EH (cell line): ENCODE results near the gene ATP10B.
"Not testable (repeated sequence)": the region's sequence is repeated elsewhere in the genome, so short reads cannot be mapped to it uniquely, and the experiment has no call there.

Experiments used
- DNase-seq: peaks from one replicate; pipeline ENCODE4 v3.0.0-alpha.2; 2015; ENCODE audit warnings: low read depth

Gene ATP10B, protein sequence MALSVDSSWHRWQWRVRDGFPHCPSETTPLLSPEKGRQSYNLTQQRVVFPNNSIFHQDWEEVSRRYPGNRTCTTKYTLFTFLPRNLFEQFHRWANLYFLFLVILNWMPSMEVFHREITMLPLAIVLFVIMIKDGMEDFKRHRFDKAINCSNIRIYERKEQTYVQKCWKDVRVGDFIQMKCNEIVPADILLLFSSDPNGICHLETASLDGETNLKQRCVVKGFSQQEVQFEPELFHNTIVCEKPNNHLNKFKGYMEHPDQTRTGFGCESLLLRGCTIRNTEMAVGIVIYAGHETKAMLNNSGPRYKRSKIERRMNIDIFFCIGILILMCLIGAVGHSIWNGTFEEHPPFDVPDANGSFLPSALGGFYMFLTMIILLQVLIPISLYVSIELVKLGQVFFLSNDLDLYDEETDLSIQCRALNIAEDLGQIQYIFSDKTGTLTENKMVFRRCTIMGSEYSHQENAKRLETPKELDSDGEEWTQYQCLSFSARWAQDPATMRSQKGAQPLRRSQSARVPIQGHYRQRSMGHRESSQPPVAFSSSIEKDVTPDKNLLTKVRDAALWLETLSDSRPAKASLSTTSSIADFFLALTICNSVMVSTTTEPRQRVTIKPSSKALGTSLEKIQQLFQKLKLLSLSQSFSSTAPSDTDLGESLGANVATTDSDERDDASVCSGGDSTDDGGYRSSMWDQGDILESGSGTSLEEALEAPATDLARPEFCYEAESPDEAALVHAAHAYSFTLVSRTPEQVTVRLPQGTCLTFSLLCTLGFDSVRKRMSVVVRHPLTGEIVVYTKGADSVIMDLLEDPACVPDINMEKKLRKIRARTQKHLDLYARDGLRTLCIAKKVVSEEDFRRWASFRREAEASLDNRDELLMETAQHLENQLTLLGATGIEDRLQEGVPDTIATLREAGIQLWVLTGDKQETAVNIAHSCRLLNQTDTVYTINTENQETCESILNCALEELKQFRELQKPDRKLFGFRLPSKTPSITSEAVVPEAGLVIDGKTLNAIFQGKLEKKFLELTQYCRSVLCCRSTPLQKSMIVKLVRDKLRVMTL (N-terminal part only)

DNA sequence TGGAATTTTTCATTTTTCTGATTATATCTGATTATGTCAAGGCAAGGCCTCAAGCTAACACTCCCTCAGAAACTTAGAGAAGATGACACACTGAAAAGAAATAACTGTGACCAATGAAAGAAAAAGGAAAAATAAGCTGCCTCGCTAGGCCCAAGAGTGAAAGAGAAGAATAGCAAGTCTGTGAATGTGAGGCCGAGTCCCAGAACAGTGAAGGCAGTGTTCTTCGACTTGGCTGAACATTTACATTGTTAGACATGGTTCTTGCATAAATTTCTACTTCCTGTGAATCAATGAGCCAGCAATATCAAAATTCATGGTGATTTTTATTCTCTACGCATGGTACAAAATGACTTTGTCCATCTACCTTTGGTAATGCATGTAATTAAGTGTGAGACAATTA is at the start of gene ATP10B:
TSS of gene ATP10B (minus strand) at position 163 of the 400 bp plus-strand sequence. CDS start 164,137 bp downstream, outside the sequence.
- DNase-seq = no peak

DNA sequence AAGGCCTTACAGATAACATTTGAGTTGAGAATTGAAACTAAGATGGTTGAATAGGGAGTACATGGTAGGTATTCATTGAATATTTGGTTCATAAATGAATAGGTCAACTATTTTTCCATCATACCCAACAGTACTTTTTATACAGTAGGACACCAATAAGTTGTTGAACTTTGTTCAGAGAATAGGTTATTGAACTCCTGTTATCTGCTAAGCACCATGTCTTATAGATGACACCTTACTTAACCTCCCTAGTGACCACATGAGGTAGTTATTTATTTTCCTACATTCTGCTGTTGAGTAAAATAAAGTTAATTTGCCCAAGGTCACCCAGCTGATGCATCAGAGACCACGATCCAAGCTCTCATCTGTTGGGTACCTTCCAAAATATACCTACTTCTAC is 49.6 kb upstream of the ATP10B start:
- DNase-seq = no peak

DNA sequence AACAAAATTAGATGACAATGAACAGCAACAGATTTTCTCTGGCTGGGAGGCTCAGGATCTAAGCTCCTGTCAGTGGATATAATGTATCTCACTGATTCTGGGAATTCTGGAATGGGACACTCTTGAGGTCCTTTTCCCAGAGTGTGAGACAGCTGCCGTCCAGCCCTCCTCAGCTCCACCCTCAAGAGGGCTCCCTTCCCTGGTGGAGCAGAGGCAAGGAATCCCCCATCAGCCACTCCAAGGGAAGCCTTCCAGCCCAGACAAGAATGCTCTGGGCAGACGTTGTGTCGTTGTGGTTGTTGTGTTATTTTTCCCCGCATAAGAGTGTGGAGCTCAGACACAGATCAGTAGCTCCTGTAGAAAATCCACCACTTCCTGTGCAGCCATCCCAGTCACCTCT is 47.7 kb upstream of the ATP10B start:
- DNase-seq = no peak

DNA sequence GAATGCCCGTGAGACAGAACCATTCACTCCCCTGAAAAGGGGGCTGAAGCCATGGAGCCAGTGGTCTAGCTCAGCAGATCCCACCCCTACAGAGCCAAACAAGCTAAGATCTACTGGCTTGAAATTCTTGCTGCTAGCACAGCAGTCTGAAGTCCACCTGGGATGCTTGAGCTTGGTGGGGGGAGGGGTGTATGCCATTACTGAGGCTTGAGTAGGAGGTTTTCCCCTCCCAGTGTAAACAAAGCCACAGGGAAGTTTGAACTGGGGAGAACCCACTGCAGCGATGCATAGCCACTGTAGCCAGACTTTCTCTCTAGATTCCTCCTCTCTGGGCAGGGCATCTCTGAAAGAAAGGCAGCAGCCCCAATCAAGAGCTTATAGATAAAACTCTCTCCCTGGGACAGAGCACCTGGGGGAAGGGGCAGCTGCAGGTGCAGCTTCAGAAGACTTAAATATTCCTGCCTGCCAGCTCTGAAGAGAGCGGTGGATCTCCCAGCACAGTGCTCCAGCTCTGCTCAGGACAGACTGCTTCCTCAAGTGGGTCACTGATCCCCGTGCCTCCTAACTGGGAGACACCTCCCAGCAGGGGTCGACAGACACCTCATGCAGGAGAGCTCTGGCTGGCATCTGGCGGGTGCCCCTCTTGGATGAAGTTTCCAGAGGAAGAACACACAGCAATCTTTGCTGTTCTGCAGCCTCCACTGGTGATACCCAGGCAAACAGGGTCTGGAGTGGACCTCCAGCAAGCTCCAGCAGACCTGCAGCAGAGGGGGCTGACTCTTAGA is 41.4 kb upstream of the ATP10B start:
- DNase-seq = not testable (repeated sequence)

DNA sequence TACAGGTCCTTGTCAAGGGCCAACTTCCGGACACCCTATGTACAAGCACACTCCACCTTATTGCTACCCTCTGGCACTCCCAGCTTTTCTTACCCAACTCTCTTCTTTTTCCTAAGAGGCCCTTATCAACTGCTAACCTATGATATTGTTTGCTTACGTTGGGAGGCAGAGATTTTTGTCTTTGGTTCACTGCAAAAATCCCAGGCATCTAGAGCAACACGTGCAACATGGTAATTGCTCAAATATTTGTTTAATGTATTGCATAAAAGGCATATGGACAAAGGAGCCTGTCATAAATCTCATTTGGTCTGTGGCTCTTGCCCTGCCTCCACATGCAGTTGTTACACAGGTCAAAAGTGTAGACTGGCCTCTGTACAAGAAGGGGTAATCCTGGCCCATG is 35.8 kb upstream of the ATP10B start:
- no peak for DNase-seq

DNA sequence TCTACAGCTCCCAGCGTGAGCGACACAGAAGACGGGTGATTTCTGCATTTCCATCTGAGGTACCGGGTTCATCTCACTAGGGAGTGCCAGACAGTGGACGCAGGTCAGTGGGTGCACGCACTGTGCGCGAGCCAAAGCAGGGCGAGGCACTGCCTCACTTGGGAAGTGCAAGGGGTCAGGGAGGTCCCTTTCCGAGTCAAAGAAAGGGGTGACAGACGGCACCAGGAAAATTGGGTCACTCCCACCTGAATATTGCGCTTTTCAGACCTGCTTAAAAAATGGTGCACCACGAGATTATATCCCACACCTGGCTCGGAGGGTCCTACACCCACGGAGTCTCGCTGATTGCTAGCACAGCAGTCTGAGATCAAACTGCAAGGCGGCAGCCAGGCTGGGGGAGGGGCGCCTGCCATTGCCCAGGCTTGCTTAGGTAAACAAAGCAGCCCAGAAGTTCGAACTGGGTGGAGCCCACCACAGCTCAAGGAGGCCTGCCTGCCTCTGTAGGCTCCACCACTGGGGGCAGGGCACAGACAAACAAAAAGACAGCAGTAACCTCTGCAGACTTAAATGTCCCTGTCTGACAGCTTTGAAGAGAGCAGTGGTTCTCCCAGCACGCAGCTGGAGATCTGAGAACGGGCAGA is 21.7 kb upstream of the ATP10B start:
- not testable (repeated sequence) for DNase-seq

DNA sequence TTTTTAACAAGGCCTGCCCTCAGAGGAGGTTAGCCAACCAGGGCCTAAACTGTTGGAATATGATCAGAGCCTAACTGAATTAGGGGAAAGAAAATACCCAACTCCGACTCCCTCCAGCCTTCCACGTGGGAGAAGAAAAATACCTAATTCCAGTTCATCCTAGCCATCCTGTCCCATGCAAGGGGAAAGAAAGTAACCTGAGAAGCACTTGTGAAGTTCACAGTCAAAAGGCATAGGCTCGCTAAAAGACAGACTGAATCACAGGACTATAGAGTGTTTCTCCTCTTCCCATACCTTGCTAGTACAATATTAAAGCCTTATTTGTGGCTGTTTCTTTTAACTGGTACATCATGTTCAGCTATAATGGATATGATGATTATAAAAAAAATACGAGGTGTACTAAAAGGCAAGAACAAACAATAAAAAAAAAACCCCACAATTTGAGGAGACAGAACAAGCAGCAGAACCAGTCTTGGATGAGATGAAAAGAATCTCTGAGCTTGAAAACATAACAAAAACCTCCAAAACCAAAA is 18.0 kb upstream of the ATP10B start:
- no peak for DNase-seq

DNA sequence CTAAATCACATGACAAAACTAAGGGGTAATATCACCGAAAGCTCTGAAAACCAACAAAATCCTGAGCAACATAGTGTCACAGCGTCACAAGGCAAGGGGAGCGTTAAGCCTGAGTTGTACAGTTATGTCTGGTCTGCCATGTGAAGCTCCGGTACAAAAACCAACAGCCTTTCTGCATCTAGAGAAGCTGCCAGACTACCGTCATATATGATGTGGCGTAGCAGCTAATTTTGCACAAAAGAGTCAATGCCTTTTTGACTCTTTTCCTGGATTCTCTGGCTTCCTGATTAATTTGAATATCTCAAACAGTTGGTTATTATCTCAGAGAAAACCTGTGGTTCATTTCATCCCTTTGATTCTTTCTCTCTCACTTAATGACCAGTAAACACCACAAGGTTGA is 16.0 kb upstream of the ATP10B start:
- DNase-seq = no peak

DNA sequence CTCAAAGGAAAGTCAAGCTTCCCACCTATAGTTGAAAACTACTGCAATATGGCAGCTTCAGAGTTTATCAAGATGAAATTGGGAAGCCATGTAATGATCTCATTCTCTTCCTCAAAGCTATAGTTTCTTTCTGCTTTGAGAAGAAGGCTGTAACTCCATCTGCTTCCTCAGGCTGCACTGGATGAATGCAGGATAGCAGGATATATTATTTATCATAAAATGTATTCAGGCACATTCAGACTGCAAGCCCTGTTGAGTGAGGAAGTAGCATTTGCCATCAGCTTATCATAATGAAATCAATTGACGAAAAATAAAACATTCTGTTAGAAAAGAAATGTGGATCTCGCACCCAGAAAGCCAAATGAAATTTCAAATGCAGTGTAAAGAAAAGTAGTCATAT is 560 bp downstream of the ATP10B start:
- no peak for DNase-seq

DNA sequence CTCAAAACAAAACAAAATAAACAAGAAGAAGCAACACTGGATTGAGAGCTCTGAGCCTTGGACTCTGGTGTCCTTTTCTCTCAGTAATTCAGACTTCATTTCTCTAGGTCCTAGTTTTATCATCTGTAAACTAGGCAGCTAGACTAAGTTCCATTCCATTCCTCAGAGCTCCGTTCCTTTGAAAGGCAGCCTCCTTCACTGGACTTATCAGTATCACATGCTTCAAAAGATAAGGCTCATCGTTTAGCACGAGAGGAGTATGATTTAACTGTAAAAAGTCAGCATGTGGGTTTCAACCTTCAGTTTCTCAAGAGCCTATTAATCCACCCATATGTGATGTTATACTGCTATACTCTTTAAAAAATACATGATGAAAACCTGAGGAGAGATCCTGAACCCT is 1.6 kb downstream of the ATP10B start:
- DNase-seq = no peak

DNA sequence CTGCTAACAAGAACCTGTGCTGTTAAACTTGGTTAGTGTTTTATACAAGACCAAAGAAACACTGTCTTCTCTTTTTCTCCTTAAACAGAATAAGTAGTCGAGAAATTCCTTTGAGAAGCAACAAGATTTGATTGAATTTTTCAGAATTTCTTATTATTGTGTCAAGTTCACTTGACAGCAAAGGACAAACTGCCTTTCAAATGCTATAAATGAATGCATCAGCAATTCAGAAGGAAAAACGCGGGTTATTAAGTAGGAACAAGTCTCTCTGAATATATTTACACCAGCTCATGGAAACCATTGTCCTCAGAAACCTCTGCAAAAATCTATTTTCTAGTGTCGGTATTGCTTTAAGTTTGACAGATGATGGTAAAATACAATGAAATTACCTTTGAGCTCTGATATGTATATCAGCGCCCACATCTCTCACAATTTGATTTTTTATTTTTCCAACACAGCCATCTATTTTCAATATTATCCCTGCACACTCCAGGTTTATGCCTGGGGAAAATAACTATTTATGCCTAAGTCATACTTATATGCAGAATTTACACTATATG is 4.4 kb downstream of the ATP10B start:
- no peak for DNase-seq

DNA sequence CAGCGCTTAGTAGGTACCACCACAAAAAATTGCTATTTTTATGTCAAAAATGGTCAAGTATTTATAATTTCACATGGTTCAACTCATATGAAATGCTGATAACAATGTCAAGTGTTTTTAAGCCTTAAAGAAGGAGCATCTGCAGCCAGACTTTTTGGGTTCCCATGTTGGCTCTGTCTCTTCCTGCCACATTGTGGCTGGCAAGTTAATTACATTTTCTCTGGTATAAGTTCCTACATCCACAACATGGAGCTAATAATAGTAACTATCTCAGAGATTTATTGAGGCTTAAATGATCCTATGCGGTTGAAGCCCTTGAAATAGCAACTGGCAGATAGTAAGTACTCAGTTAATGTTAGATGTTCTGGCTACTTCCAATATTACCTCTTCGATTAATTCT is 5.4 kb downstream of the ATP10B start:
- DNase-seq = no peak

DNA sequence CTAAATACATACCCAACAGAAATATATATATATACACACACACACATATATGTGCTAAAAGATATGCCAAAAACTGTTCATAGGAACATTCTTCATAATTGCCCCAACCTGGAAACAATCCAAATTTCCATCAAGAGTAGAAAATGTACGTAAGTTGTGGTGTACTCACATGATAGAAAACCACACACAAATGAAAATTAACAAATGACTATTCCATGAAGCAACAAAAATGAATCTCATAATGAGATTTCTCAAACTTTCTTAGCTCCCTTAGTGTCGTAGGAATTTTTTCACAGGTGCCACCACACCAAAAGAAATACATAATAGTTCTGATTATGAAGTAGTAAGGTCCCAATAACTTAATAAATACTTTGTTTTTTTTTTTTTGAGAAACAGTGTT is 7.8 kb downstream of the ATP10B start:
- no peak for DNase-seq

DNA sequence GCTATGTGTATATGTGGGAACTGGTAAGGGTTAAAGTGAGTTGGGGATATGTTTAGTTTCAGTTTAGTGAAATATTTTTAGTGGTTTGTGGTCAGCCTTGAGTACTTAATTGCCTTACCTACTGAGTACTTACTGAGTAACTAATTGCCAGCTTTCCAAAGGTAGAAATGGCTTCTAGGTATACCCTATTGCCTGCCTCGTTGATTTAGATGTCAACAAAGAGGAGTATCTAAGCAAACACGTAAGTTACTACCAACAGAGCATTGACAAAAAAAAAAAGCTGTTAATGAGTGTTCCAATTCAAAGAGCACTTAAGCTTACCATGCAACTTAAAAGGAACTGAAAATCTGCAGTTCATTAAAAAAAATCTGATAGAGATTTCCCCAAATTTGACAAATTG is 8.8 kb downstream of the ATP10B start:
- DNase-seq = no peak

DNA sequence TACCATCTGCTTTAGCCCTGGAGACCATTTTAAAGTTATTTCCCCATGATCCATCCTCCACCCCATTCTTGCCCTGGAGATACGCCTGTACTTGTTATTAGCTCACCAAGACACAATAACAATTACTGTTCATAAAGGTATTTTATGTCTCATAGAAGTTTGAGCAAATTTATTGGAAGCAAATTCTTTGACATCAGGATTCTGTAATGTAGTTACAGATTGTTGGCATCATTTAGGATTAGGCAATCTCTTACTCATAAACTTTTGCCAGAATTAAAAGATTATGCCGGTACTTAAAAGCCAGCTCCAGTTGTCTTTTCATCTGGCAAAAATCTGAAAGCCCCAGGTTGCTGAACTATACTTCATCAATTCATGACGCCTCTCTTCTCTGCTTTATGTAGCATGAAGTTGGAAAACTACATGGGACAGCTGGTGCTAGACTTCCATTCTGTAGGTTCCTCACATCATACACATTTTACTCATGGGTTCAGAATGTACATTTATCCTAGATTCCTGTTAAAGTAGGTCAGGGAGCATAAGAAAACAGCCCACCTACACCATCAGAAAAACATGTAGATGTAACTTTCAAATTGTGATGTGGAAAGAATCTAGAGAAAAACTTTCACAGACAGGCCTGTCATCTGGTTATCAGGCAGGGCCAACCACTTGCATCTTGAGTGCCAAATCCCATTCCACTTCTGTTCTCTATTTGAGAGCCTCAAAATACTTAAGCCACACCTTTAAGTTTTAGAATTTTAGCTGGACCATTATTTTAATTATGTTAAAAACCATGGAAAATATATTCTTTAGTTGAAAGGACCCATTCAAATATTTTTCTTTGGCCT is 14.0 kb downstream of the ATP10B start:
- no peak for DNase-seq

DNA sequence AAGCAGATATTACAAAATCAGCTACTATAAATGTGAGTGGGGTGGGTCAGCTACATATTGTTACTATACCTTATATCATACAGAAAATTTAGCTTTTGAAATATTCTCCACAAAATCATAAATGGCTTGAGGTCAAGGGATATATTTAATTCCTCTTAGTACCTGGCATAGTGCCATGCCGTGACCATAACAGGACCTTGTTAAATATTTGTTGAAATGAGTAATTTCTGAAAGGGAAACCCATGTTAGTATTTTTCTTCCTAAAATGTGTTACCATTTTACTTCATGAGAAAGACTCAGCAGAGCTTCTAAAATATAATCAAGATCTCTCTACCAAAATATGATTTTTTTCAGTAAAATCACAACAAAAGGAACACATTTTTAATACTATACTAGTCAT is 14.8 kb downstream of the ATP10B start:
- DNase-seq = no peak

DNA sequence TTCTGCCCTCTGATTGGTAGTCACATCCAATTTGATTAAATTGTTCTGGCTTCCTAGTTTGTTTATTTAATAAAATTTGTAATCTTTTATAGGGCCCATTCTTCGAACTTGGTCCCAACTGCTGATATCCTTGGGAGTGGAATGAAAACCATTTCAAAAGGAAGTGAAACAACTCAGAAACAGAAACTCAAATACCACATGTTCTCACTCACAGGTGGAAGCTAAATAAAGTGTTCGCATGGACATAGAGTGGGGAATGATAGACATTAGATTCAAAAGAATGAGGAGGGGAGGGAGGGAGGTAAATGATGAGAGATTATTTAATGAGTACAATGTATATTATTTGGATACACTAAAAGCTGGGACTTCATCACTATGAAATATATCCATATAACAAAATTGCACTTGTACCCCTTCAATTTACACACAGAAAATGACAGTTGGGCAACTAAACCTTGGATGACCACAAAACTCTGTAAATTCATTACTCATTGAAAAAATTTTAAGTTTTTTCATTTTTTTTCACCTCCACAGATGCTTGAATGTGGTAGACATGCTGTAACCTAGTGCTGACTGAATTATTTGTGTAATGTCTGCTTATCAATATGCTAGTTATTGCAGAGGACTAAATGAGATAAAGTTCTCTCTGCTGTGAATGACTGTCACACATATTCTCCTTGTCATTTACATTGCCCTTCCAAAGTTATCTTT is 16.0 kb downstream of the ATP10B start:
- no peak for DNase-seq

DNA sequence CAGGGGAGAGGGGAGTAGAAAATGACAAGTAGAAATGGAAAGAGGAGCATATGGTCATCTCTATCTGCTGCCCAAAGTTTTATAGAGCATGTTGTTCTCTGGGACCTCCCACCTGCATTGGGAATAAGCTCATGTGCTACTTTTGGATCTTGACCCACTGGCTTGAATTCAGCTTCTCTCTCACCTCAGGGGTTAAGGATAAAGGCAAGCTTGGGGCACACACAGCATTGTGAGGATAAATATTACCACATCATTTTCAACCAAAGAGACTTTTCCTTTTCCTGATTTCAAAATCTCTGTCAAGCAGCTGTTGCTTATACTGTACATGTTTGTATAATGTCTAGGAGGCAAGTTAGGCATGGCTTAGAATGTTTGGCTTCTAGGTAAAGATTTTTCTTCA is 16.6 kb downstream of the ATP10B start:
- no peak for DNase-seq

DNA sequence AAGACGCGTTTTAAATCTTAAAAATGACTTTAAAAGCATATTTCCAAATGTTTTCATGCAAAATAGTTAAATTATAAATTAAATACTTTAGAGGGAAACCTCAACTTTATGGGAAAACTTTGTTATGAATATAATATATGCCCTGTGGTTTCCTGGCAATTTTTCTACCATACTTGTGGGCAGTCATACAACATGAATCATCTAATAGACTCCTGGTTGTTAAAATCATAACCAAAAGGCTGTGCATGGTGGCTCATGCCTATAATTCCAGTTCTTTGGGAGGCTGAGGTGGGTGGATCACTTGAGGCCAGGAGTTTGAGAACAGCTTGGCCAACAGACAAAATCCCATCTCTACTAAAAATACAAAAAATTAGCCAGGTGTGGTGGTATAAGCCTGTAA is 18.2 kb downstream of the ATP10B start:
- DNase-seq = no peak
